OCI-M1 (cell line): ENCODE measurements around the gene TBC1D2B.

Source experiments
- DNase-seq: peaks from one replicate; lab custom pipeline; 2025; lab: John Stamatoyannopoulos, UW

Gene TBC1D2B

GRCh38 chr15:78077053-78077870, at the start of gene TBC1D2B:
TSS of gene TBC1D2B (minus strand) at chr15:78077711. CDS start at chr15:78077652, 59 bp downstream.
- DNase-seq = peak; percentile 70

GRCh38 chr15:78125267-78125666, 47.8 kb upstream of the TBC1D2B start:
- no peak for DNase-seq

GRCh38 chr15:78120523-78120922, 43.0 kb upstream of the TBC1D2B start:
- DNase-seq = no peak

GRCh38 chr15:78112551-78112950, 35.0 kb upstream of the TBC1D2B start:
- no peak for DNase-seq

GRCh38 chr15:78111788-78112187, 34.3 kb upstream of the TBC1D2B start:
- no peak for DNase-seq

- no peak for DNase-seq
These were observed 33.5 kb upstream of the TBC1D2B start for GRCh38 chr15:78110916-78111475.

- DNase-seq = no peak
These were observed 32.6 kb upstream of the TBC1D2B start for GRCh38 chr15:78110096-78110495.

GRCh38 chr15:78109156-78109555, 31.6 kb upstream of the TBC1D2B start:
- DNase-seq = no peak

GRCh38 chr15:78108300-78109084, 31.0 kb upstream of the TBC1D2B start:
- peak; percentile 87 for DNase-seq

GRCh38 chr15:78107471-78107870, 30.0 kb upstream of the TBC1D2B start:
- DNase-seq = no peak

GRCh38 chr15:78105476-78106241, 28.1 kb upstream of the TBC1D2B start:
- DNase-seq = no peak

GRCh38 chr15:78104566-78105475, 27.3 kb upstream of the TBC1D2B start:
- DNase-seq = no peak

GRCh38 chr15:78104119-78104479, 26.6 kb upstream of the TBC1D2B start:
- peak; percentile 29 for DNase-seq

- DNase-seq = peak; percentile 29
These were observed 26.1 kb upstream of the TBC1D2B start for GRCh38 chr15:78103406-78104118.

- no peak for DNase-seq
These were observed 25.2 kb upstream of the TBC1D2B start for GRCh38 chr15:78102741-78103140.

- DNase-seq = no peak
These were observed 24.7 kb upstream of the TBC1D2B start for GRCh38 chr15:78102211-78102610.

GRCh38 chr15:78101423-78102105, 24.1 kb upstream of the TBC1D2B start:
- no peak for DNase-seq

- DNase-seq = no peak
These were observed 23.4 kb upstream of the TBC1D2B start for GRCh38 chr15:78100886-78101285.

- no peak for DNase-seq
These were observed 20.7 kb upstream of the TBC1D2B start for GRCh38 chr15:78098131-78098755.
